ENCODE results near the gene TPTE2.

TPTE2 gene

GRCh38 chr13:19592657-19593180 is 31.4 kb upstream of the TPTE2 start:
- no peak overlapping the region for H3K9ac ChIP-seq (ENCODE audit: low read depth, low read length)
- H3K27me3 ChIP-seq (ENCODE audit: control insufficient read depth, insufficient read depth, low read length), result no peaks in the 10 kb centered on the region
- H3K36me3 ChIP-seq (ENCODE audit: control insufficient read depth, insufficient read depth, low read length), result no peaks in the 10 kb centered on the region
- H3K4me3 ChIP-seq (ENCODE audit: low read depth, low read length), result no peak overlapping the region
- no peak overlapping the region for H3K27ac ChIP-seq (ENCODE audit: low read depth, low read length)
- no peaks in the 10 kb centered on the region for H3K4me1 ChIP-seq (ENCODE audit: control insufficient read depth, insufficient read depth, low read length)
- peaks cover 31% of the 10 kb centered on the region; the same call in 1 of the 2 replicates for H3K9me3 ChIP-seq (ENCODE audit: control insufficient read depth, insufficient read depth, low read length)

- no peaks in the 10 kb centered on the region for H3K4me1 ChIP-seq (ENCODE audit: control insufficient read depth, insufficient read depth, low read length)
- no peak overlapping the region for H3K4me3 ChIP-seq (ENCODE audit: low read depth, low read length)
- no peaks in the 10 kb centered on the region for H3K36me3 ChIP-seq (ENCODE audit: control insufficient read depth, insufficient read depth, low read length)
- no peak overlapping the region for H3K27ac ChIP-seq (ENCODE audit: low read depth, low read length)
- no peak overlapping the region for H3K9ac ChIP-seq (ENCODE audit: low read depth, low read length)
- H3K27me3 ChIP-seq (ENCODE audit: control insufficient read depth, insufficient read depth, low read length), result no peaks in the 10 kb centered on the region
- peaks cover 37% of the 10 kb centered on the region for H3K9me3 ChIP-seq (ENCODE audit: control insufficient read depth, insufficient read depth, low read length)
Measured at GRCh38 chr13:19591864-19592263, 30.5 kb upstream of the TPTE2 start.

GRCh38 chr13:19590423-19590822 is 29.1 kb upstream of the TPTE2 start:
- Histone ChIP-seq H3K9me3 (ENCODE audit: control insufficient read depth, insufficient read depth, low read length) (peaks cover 50% of the 10 kb centered on the region), H3K27ac (ENCODE audit: low read depth, low read length) (no peak overlapping the region), H3K36me3 (ENCODE audit: control insufficient read depth, insufficient read depth, low read length) (no peaks in the 10 kb centered on the region), H3K27me3 (ENCODE audit: control insufficient read depth, insufficient read depth, low read length) (no peaks in the 10 kb centered on the region), H3K9ac (ENCODE audit: low read depth, low read length) (no peak overlapping the region), H3K4me1 (ENCODE audit: control insufficient read depth, insufficient read depth, low read length) (no peaks in the 10 kb centered on the region), H3K4me3 (ENCODE audit: low read depth, low read length) (no peak overlapping the region)

GRCh38 chr13:19589312-19589711 is 28.0 kb upstream of the TPTE2 start:
- H3K4me1 ChIP-seq (ENCODE audit: control insufficient read depth, insufficient read depth, low read length), result no peaks in the 10 kb centered on the region
- H3K36me3 ChIP-seq (ENCODE audit: control insufficient read depth, insufficient read depth, low read length), result no peaks in the 10 kb centered on the region
- no peak overlapping the region for H3K4me3 ChIP-seq (ENCODE audit: low read depth, low read length)
- H3K9ac ChIP-seq (ENCODE audit: low read depth, low read length), result no peak overlapping the region
- H3K27ac ChIP-seq (ENCODE audit: low read depth, low read length), result no peak overlapping the region
- peaks cover 61% of the 10 kb centered on the region for H3K9me3 ChIP-seq (ENCODE audit: control insufficient read depth, insufficient read depth, low read length)
- no peaks in the 10 kb centered on the region for H3K27me3 ChIP-seq (ENCODE audit: control insufficient read depth, insufficient read depth, low read length)

GRCh38 chr13:19587635-19588300 is 26.4 kb upstream of the TPTE2 start:
- no peaks in the 10 kb centered on the region for H3K4me1 ChIP-seq (ENCODE audit: control insufficient read depth, insufficient read depth, low read length)
- no peak overlapping the region for H3K27ac ChIP-seq (ENCODE audit: low read depth, low read length)
- no peaks in the 10 kb centered on the region for H3K27me3 ChIP-seq (ENCODE audit: control insufficient read depth, insufficient read depth, low read length)
- H3K36me3 ChIP-seq (ENCODE audit: control insufficient read depth, insufficient read depth, low read length), result no peaks in the 10 kb centered on the region
- peaks cover 63% of the 10 kb centered on the region for H3K9me3 ChIP-seq (ENCODE audit: control insufficient read depth, insufficient read depth, low read length)
- H3K9ac ChIP-seq (ENCODE audit: low read depth, low read length), result no peak overlapping the region
- H3K4me3 ChIP-seq (ENCODE audit: low read depth, low read length), result no peak overlapping the region

- H3K36me3 ChIP-seq (ENCODE audit: control insufficient read depth, insufficient read depth, low read length), result no peaks in the 10 kb centered on the region
- no peaks in the 10 kb centered on the region for H3K27me3 ChIP-seq (ENCODE audit: control insufficient read depth, insufficient read depth, low read length)
- H3K4me3 ChIP-seq (ENCODE audit: low read depth, low read length), result no peak overlapping the region
- peaks cover 62% of the 10 kb centered on the region for H3K9me3 ChIP-seq (ENCODE audit: control insufficient read depth, insufficient read depth, low read length)
- H3K27ac ChIP-seq (ENCODE audit: low read depth, low read length), result no peak overlapping the region
- no peak overlapping the region for H3K9ac ChIP-seq (ENCODE audit: low read depth, low read length)
- no peaks in the 10 kb centered on the region for H3K4me1 ChIP-seq (ENCODE audit: control insufficient read depth, insufficient read depth, low read length)
Measured at GRCh38 chr13:19586904-19587634, 25.7 kb upstream of the TPTE2 start.

- no peak overlapping the region for H3K27ac ChIP-seq (ENCODE audit: low read depth, low read length)
- no peak overlapping the region for H3K9ac ChIP-seq (ENCODE audit: low read depth, low read length)
- H3K4me1 ChIP-seq (ENCODE audit: control insufficient read depth, insufficient read depth, low read length), result no peaks in the 10 kb centered on the region
- no peak overlapping the region for H3K4me3 ChIP-seq (ENCODE audit: low read depth, low read length)
- H3K36me3 ChIP-seq (ENCODE audit: control insufficient read depth, insufficient read depth, low read length), result no peaks in the 10 kb centered on the region
- peaks cover 62% of the 10 kb centered on the region for H3K9me3 ChIP-seq (ENCODE audit: control insufficient read depth, insufficient read depth, low read length)
- no peaks in the 10 kb centered on the region for H3K27me3 ChIP-seq (ENCODE audit: control insufficient read depth, insufficient read depth, low read length)
Measured at GRCh38 chr13:19581675-19582074, 20.3 kb upstream of the TPTE2 start.

- H3K9me3 ChIP-seq (ENCODE audit: control insufficient read depth, insufficient read depth, low read length), result peaks cover 61% of the 10 kb centered on the region
- H3K9ac ChIP-seq (ENCODE audit: low read depth, low read length), result no peak overlapping the region
- H3K4me3 ChIP-seq (ENCODE audit: low read depth, low read length), result no peak overlapping the region
- no peaks in the 10 kb centered on the region for H3K4me1 ChIP-seq (ENCODE audit: control insufficient read depth, insufficient read depth, low read length)
- no peaks in the 10 kb centered on the region for H3K36me3 ChIP-seq (ENCODE audit: control insufficient read depth, insufficient read depth, low read length)
- no peak overlapping the region for H3K27ac ChIP-seq (ENCODE audit: low read depth, low read length)
- H3K27me3 ChIP-seq (ENCODE audit: control insufficient read depth, insufficient read depth, low read length), result no peaks in the 10 kb centered on the region
Measured at GRCh38 chr13:19575230-19575629, 13.9 kb upstream of the TPTE2 start.

- Histone ChIP-seq H3K4me1 (ENCODE audit: control insufficient read depth, insufficient read depth, low read length) (no peaks in the 10 kb centered on the region), H3K9me3 (ENCODE audit: control insufficient read depth, insufficient read depth, low read length) (peaks cover 64% of the 10 kb centered on the region), H3K36me3 (ENCODE audit: control insufficient read depth, insufficient read depth, low read length) (no peaks in the 10 kb centered on the region), H3K4me3 (ENCODE audit: low read depth, low read length) (no peak overlapping the region), H3K27ac (ENCODE audit: low read depth, low read length) (no peak overlapping the region), H3K9ac (ENCODE audit: low read depth, low read length) (no peak overlapping the region), H3K27me3 (ENCODE audit: control insufficient read depth, insufficient read depth, low read length) (no peaks in the 10 kb centered on the region)
Measured at GRCh38 chr13:19573120-19573716, 11.9 kb upstream of the TPTE2 start.

- peaks cover 69% of the 10 kb centered on the region for H3K9me3 ChIP-seq (ENCODE audit: control insufficient read depth, insufficient read depth, low read length)
- no peak overlapping the region for H3K27ac ChIP-seq (ENCODE audit: low read depth, low read length)
- H3K4me1 ChIP-seq (ENCODE audit: control insufficient read depth, insufficient read depth, low read length), result no peaks in the 10 kb centered on the region
- no peaks in the 10 kb centered on the region for H3K36me3 ChIP-seq (ENCODE audit: control insufficient read depth, insufficient read depth, low read length)
- H3K4me3 ChIP-seq (ENCODE audit: low read depth, low read length), result no peak overlapping the region
- no peak overlapping the region for H3K9ac ChIP-seq (ENCODE audit: low read depth, low read length)
- H3K27me3 ChIP-seq (ENCODE audit: control insufficient read depth, insufficient read depth, low read length), result no peaks in the 10 kb centered on the region
Measured at GRCh38 chr13:19572280-19572679, 10.9 kb upstream of the TPTE2 start.
